DMS 273 treated with DMSO at 0.1 percent for 48 hours (cell line): ENCODE data around the gene CROCC.

Experiments used
- DNase-seq: peaks from one replicate; lab custom pipeline; 2025; lab: John Stamatoyannopoulos, UW

CROCC gene

GRCh38 chr1:16969057-16969611 lies 47.4 kb downstream of the CROCC start:
- DNase-seq, result no peak

DNA sequence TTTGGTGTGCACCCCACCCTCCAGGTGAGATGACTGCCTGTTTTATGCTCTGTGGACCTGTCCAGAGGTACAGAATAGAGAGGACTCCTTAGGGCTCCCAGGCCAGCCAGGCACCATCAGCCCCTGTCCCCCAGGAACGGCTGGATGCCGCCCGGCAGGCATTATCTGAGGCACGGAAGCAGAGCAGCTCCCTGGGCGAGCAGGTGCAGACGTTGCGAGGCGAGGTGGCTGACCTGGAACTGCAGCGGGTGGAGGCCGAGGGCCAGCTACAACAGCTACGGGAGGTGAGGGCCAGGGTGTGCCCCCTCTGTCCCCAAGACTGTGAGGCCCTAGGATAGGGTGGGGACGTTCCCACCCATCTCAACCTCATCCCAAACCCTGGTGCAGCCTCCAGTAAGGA lies 47.9 kb downstream of the CROCC start:
- no peak for DNase-seq

DNA sequence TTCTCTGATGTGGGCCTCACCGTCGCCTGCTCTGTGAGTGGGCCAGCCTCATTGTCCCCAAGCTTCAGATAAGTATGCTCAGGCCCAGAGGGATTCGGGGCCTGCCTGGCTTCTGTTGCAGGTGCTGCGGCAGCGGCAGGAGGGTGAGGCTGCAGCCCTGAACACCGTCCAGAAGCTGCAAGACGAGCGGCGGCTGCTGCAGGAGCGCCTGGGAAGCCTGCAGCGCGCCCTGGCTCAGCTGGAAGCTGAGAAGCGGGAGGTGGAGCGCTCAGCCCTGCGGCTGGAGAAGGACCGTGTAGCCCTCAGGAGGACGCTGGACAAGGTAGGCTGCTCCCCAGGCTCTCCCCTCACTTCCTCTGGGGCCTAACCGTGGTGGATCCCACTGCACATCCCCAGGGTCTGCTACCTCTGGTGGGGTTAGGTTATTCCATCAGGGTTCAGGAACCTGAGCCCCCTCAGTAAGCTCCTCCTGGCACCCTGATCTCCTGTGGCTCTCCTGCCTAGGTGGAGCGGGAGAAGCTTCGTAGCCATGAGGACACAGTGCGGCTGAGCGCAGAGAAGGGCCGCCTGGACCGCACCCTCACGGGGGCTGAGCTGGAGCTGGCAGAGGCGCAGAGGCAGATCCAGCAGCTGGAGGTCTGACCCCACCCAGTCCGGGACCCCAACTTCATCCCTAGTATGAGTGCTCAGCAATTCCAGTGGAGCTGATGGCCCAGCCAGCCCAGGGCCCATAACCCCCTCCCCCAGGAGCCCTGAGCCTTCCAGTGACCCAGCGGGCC lies 48.6 kb downstream of the CROCC start:
- no peak for DNase-seq

GRCh38 chr1:16971341-16972188 lies 49.8 kb downstream of the CROCC start:
- peak; percentile 56 for DNase-seq

DNA sequence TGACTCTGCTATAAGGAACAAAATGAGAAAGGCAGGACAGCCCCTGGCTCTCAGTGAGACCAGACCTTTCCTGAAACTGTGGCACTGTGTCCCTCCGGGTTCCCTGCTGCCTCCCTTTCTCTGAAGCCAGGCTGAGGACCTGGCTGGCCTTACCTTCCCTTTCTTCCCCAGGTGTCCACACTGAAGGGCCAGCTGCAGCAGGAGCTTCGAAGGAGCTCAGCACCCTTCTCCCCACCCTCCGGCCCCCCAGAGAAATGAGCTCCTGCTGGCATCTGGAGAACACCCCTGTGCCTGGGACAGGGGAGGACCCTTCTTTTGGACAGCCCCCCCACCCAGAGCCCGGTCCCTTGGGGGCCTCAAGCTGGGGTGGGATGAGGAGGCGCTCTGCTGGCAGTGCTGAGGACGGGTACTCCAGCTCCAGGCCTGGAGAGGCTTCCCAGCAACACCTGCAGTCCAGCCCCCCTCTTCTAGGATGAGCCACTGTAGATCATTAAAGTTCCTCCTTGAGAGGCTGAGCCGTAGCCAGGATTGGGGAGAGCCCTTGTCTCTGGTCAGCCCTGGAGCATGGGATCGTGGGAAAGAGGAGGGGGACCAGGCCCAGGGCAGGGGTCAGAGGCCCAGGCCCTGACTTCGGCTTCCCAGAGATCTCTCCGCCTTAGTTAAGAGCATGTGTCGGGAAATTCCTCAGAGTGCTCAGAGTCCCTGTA lies 50.6 kb downstream of the CROCC start:
- DNase-seq, result no peak

GRCh38 chr1:16973215-16973614 lies 51.5 kb downstream of the CROCC start:
- no peak for DNase-seq

GRCh38 chr1:16975211-16975610 lies 53.5 kb downstream of the CROCC start:
- DNase-seq, result no peak

- DNase-seq, result no peak
Observed at GRCh38 chr1:16975838-16976237, 54.1 kb downstream of the CROCC start.

GRCh38 chr1:16976966-16977365 lies 55.2 kb downstream of the CROCC start:
- no peak for DNase-seq

GRCh38 chr1:16977377-16977776 lies 55.6 kb downstream of the CROCC start:
- DNase-seq, result no peak

DNA sequence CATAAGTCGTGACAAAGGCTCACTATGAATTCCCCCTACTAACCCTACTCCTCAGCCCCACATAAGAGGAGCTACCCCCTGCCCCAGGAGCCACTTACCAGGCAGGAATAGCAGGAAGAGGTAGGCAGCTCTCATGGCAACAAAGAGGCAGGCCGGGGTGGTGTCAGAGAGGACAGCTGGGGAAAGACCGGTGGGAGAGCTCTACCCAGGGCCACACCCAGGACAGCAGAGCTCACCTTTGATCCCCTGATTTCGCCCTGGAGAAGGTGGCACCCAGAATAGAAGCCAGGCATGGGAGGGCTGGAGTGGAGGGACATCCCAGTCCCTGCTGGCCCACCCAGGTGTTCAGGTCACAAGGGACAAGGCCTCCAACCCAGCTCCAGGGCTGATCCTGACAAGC lies 56.4 kb downstream of the CROCC start:
- no peak for DNase-seq

DNA sequence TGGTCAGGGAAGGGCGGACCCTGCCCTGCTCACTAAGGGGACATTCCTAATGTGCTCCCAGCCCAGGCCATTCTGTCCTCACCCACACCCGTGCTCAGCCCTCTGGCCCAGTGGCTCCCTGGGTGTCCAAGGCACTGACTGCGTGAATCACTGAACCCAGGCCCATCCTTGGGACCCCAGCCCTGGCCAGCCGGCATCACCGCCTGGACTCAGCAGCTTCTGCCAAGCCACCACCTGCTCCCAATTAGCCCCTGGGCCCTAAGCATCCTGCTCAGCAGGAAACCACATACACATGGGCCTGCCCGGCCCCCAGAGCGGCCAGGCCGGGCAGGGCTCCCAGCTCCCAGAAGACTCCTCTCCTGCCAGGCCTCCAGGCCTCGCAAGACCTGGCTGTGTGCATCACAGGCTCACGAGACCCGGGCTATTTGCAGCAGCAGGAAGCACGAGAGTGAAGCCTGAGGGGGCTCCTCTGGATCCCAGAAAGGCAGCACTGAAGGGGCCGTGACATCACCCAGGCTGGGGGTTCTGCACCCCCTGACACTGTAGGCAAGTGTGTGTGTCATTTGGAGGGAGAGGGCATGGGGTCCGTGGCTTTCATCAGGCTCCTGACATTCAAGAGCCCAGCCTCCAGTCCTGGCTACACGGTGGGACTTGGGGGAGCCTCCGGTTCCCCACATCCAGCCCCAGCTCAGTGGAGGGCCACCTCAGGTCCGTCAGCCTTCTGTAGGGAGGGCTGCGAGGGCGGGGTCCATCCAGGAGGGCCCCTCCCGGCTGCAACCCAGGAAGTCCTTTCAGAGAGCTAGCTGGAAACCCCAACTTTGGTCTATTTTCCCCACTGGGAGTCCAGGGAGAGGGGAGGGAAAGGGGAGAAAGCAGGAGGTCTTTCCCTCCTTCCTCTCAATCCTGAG lies 57.1 kb downstream of the CROCC start:
- no peak for DNase-seq

GRCh38 chr1:16979475-16980327 lies 58.0 kb downstream of the CROCC start:
- no peak for DNase-seq

DNA sequence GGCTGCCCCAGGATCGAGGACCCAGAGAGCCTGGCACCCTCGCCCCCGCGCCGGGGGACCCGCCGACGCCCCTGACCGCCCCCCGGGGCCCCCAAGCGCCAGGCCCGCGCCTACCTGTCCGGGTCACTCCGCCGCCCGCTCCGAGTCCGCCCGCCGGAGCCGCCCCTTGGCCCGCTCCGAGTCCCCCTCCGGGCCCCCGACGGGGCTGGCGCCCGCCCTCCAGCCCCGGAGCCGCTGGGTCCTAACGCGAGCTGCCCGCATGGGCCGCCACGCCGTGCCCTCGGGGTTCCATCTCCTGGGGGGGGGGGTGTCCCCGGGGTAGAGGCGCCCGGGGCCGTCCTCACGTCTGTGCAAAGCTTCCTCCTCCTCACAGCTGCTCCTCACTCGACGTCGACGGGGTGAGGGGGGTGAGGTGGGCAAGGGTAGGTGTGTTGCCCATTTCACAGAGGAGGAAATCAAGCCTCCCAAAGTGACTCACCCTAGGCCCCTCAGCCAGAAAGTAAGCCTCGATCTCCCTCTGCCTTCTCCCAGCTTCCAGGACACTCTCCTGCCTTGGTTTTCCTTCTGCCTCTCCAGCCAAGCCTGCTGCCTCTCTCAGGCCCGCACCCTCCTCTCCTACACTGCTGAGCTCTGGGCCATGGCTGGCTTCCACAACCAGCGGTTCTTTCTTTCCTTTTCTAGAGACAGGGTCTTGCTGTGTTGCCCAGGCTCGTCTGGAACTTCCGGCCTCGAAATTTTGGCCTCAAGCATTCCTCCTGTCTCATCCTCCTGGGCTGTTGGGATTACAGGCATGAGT lies 58.9 kb downstream of the CROCC start, which contains the start of gene MFAP2:
MFAP2 (minus strand) TSS at position 148 of the 796 bp plus-strand sequence. CDS start 2,347 bp downstream, outside the sequence.
- no peak for DNase-seq

GRCh38 chr1:16981269-16981849 lies 59.6 kb downstream of the CROCC start:
- DNase-seq, result no peak

- no peak for DNase-seq
Observed at GRCh38 chr1:16982902-16983301, 61.2 kb downstream of the CROCC start.

- DNase-seq, result no peak
Observed at GRCh38 chr1:16983649-16984048, 61.9 kb downstream of the CROCC start.

DNA sequence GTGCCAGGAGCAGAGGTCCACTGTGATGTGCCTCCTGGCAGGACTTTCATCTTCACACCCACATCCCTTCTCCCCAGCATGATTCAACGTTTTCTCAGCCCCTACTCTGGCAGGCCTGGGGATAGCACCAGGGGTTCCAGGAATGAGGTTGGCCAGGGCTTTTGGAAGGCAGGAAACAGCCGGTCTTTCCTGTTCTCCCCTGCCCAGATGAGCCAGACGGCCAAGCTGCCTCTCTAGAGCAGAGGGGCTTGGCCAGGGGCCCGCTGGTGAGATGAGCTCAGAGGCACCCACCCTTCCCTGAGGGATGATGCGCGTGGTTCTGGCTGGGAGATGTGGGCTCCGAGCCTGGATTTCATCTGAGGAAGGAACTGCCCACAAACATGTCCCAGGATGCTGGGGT lies 63.0 kb downstream of the CROCC start:
- no peak for DNase-seq

DNA sequence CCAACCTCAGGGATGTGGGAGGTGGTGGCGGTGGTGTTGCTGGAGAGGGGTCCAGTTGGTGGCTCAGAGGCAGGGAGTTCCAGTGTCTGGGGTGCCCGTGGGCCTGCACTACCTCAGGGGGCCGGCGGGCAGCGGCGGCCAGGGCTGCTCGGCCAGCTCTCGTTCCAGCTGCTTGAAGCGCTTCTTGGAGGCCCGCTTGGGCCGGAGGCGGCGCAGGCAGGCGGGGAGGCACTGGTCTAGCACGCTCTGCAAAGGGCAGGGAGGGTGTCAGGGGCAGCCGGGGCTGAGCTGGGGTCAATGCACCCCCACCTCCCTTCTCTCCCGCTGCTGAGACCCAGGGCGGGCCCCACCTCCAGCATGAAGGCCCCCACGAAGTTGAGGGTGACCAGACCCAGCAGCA lies 64.4 kb downstream of the CROCC start:
- DNase-seq, result no peak
